Lower lobe of right lung (tissue), 2 donors: ENCODE data around the gene DHTKD1. TPM values are rescaled to one million over a fixed set of nuclear protein-coding genes. Genes with fewer than 3 reads are reported as not detected.

Source experiments
- ATAC-seq, 2 donors: fragments of 200-7000 bp; cut with Tn5 transposase; one replicate each; pipeline ENCODE4 v1.9.1; 2020 to 2022; ENCODE audit warnings: mild to moderate bottlenecking in 2 of 2, moderate library complexity in 2 of 2
- DNase-seq: peaks from one replicate; pipeline ENCODE4 v3.0.0-alpha.2; 2020
- H3K27ac ChIP-seq: fragments of 200-600 bp; one replicate; pipeline ENCODE4 v1.8.0; 2022
- H3K27me3 ChIP-seq: fragments of 200-600 bp; one replicate; pipeline ENCODE4 v1.8.0; 2022; ENCODE audit warnings: low read depth
- H3K36me3 ChIP-seq: fragments of 200-600 bp; one replicate; pipeline ENCODE4 v1.8.0; 2022; ENCODE audit warnings: mild to moderate bottlenecking
- H3K4me1 ChIP-seq: fragments of 200-600 bp; one replicate; pipeline ENCODE4 v1.8.0; 2022
- H3K4me3 ChIP-seq: fragments of 200-600 bp; one replicate; pipeline ENCODE4 v1.8.0; 2022; ENCODE audit warnings: mild to moderate bottlenecking
- H3K9me3 ChIP-seq: fragments of 200-600 bp; one replicate; pipeline ENCODE4 v1.8.0; 2022
- CTCF ChIP-seq: fragments of 200-600 bp; IDR thresholded peaks from one replicate; pipeline ENCODE4 v1.8.0; 2022; ENCODE audit warnings: antibody characterized with exemption, mild to moderate bottlenecking
- intact Hi-C: fragments of 100-400 bp; cut with DNase I; formaldehyde crosslinking; loops from one replicate; pipeline ENCODE4 v1.11.0; 2022
- total RNA-seq: library from RNA; stranded (reverse); fragmentation: NEBNext Ultra II Directional; extraction: Animal tissue kit (Norgen Biotek cat#: 25700); gene quantifications from one replicate; pipeline ENCODE4 v1.2.1, GENCODE V29; 2021
- donor health status: DM: no; HTN: yes; CAD: no; lungs with severe emphysema.

The DHTKD1 gene
- total RNA-seq, 1 donor from 2014 or later = 21.7 TPM

GRCh38 chr10:12150163-12150562 is 81.4 kb downstream of the DHTKD1 start:
- no peak overlapping the region for H3K27ac ChIP-seq
- ATAC-seq = no peak
- H3K4me3 ChIP-seq = no peak overlapping the region
- no peak for DNase-seq
- TF ChIP-seq CTCF = no peak
- H3K36me3 ChIP-seq = peaks cover 64% of the 10 kb centered on the region
- H3K4me1 ChIP-seq = no peaks in the 10 kb centered on the region
- intact Hi-C loops = no loop called here
- H3K9me3 ChIP-seq = no peaks in the 10 kb centered on the region
- H3K27me3 ChIP-seq = no peaks in the 10 kb centered on the region

DNA sequence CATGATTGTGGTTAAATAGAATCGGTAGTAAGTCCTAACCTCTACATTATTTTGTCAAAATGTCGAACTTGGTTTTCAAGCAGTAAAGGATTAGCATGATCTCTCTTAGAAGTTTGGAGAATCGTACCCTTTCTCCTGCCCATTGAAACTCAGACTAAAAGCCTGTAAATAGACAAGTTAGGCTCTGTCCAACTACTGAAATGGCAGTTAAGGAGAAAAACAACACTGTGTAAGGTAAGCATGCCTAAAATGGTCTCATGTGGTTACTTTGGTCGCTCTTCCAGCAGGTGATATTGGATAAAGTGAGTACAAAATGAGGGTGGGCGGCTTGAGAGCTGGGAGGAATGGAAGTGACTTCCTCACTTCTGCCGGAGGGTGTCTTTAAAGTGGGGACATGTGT is 85.8 kb downstream of the DHTKD1 start:
- ATAC-seq (no peak), DNase-seq (no peak)
- no peaks in the 10 kb centered on the region for H3K9me3 ChIP-seq
- intact Hi-C loops = no loop called here
- no peaks in the 10 kb centered on the region for H3K4me1 ChIP-seq
- no peak for TF ChIP-seq CTCF
- no peak overlapping the region for H3K4me3 ChIP-seq
- H3K36me3 ChIP-seq = peaks cover 53% of the 10 kb centered on the region
- no peak overlapping the region for H3K27ac ChIP-seq
- no peaks in the 10 kb centered on the region for H3K27me3 ChIP-seq

GRCh38 chr10:12156367-12157123 is 87.8 kb downstream of the DHTKD1 start:
- no peaks in the 10 kb centered on the region for H3K9me3 ChIP-seq
- TF ChIP-seq CTCF = no peak
- no peaks in the 10 kb centered on the region for H3K27me3 ChIP-seq
- DNase-seq = no peak
- ATAC-seq = no peak
- H3K4me1 ChIP-seq = no peaks in the 10 kb centered on the region
- peaks cover 50% of the 10 kb centered on the region for H3K36me3 ChIP-seq
- no peak overlapping the region for H3K4me3 ChIP-seq
- H3K27ac ChIP-seq = no peak overlapping the region
- intact Hi-C loops = no loop called here

- no peak for ATAC-seq
Observed at GRCh38 chr10:12158111-12158510, 89.4 kb downstream of the DHTKD1 start.

GRCh38 chr10:12160664-12161063 is 91.9 kb downstream of the DHTKD1 start:
- intact Hi-C loops = no loop called here
- H3K36me3 ChIP-seq = peaks cover 74% of the 10 kb centered on the region

More at GRCh38 chr10:12158111-12158510, 89.4 kb downstream of the DHTKD1 start:
- Histone ChIP-seq H3K27me3 (no peaks in the 10 kb centered on the region), H3K4me1 (no peaks in the 10 kb centered on the region), H3K27ac (no peak overlapping the region), H3K4me3 (no peak overlapping the region), H3K36me3 (peaks cover 62% of the 10 kb centered on the region), H3K9me3 (no peaks in the 10 kb centered on the region)
- intact Hi-C loops = no loop called here
- TF ChIP-seq CTCF = no peak
- DNase-seq = no peak

More at GRCh38 chr10:12160664-12161063, 91.9 kb downstream of the DHTKD1 start:
- Histone ChIP-seq H3K27ac (no peak overlapping the region), H3K27me3 (no peaks in the 10 kb centered on the region), H3K4me3 (no peak overlapping the region), H3K9me3 (no peaks in the 10 kb centered on the region), H3K4me1 (no peaks in the 10 kb centered on the region)
- no peak for TF ChIP-seq CTCF
- DNase-seq = no peak
- ATAC-seq = no peak
